ENCODE data around the gene JHY. TPM values are rescaled to one million over a fixed set of nuclear protein-coding genes. Genes with fewer than 3 reads are reported as not detected.

The JHY gene
- polyA plus RNA-seq, 1 donor, result 7.5 TPM

DNA sequence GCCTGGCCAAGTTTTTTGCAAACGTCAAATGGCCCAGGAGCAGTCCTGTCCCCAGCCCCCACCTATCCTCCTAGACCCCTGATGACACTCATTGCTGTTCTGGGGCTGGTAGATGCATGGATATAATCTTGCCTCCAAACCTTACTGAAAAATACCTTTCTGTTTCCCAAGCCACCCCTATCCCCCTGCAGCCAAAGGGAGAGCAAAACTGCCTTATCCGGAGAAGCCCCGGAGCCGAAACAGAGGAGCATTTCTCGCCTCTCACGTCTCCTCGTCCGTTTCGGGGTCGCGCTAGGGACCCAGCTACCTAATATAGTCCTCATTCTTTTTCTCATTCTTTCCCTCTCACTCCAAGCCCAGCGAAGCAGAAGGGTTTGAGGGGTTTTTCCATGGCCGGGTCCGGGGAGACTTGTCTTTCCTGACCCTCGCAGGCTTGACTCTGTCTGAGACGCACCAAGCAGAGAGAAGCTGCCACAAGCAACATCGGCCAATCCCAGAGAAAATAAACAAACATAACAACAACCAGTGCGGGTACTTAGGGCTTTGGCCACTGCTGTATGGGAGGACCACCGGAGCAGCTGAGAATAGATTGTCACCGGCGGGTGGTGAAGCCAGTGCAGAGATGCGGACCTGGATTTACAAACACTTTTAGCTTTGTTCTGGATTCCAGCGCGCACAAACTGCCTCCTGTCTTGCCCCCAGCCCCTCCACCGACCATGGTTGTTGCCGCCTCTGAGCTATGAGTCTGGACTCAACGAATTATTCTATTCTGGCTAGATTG lies 97.4 kb downstream of the JHY start:
- Histone ChIP-seq H3K4me3 (ENCODE audit: low read length) (no peak overlapping the region), H3K27ac (ENCODE audit: low read length) (no peak overlapping the region), H3K27me3 (ENCODE audit: control insufficient read depth, insufficient read depth, low read length) (peaks cover 100% of the 10 kb centered on the region), H3K36me3 (ENCODE audit: control insufficient read depth, insufficient read depth, low read length) (no peaks in the 10 kb centered on the region), H3K4me1 (ENCODE audit: control insufficient read depth, insufficient read depth, low read length) (peaks cover 6% of the 10 kb centered on the region), H3K9me3 (ENCODE audit: control insufficient read depth, low read depth, low read length) (peaks cover 7% of the 10 kb centered on the region)
- DNase-seq, result no peak
- 40% methylated on average over 1 of the region's 27 CpGs for WGBS (ENCODE audit: insufficient coverage, low lambda C conversion rate)

GRCh38 chr11:122981388-122982264 lies 99.1 kb downstream of the JHY start, which contains the start of gene BSX:
Gene BSX (minus strand): TSS chr11:122981834. CDS start chr11:122981671, 163 bp downstream.
- H3K36me3 ChIP-seq (ENCODE audit: control insufficient read depth, insufficient read depth, low read length), result no peaks in the 10 kb centered on the region
- no peak within 1 kb of the TSS for H3K27ac ChIP-seq (ENCODE audit: low read length)
- peaks cover 7% of the 10 kb centered on the region for H3K9me3 ChIP-seq (ENCODE audit: control insufficient read depth, low read depth, low read length)
- H3K4me1 ChIP-seq (ENCODE audit: control insufficient read depth, insufficient read depth, low read length), result peaks cover 6% of the 10 kb centered on the region
- WGBS (ENCODE audit: insufficient coverage, low lambda C conversion rate), result 0% methylated on average over 2 of the region's 35 CpGs
- peak; percentile 10 to 47 for DNase-seq
- H3K4me3 ChIP-seq (ENCODE audit: low read length), result no peak within 1 kb of the TSS
- peaks cover 97% of the 10 kb centered on the region for H3K27me3 ChIP-seq (ENCODE audit: control insufficient read depth, insufficient read depth, low read length)

GRCh38 chr11:122983438-122984185 lies 101.1 kb downstream of the JHY start:
- H3K4me3 ChIP-seq (ENCODE audit: low read length), result peak overlapping the region; percentile 52
- H3K27me3 ChIP-seq (ENCODE audit: control insufficient read depth, insufficient read depth, low read length), result peaks cover 84% of the 10 kb centered on the region
- H3K9me3 ChIP-seq (ENCODE audit: control insufficient read depth, low read depth, low read length), result peaks cover 7% of the 10 kb centered on the region
- no peak overlapping the region for H3K27ac ChIP-seq (ENCODE audit: low read length)
- peak in 1 of 2 donors; percentile 2 for DNase-seq
- peaks cover 6% of the 10 kb centered on the region for H3K4me1 ChIP-seq (ENCODE audit: control insufficient read depth, insufficient read depth, low read length)
- WGBS (ENCODE audit: insufficient coverage, low lambda C conversion rate), result 17% methylated on average over 2 of the region's 26 CpGs
- H3K36me3 ChIP-seq (ENCODE audit: control insufficient read depth, insufficient read depth, low read length), result no peaks in the 10 kb centered on the region

- DNase-seq, result peak in 1 of 2 donors; percentile 32
- Histone ChIP-seq H3K27ac (ENCODE audit: low read length) (no peak overlapping the region), H3K9me3 (ENCODE audit: control insufficient read depth, low read depth, low read length) (peaks cover 7% of the 10 kb centered on the region), H3K4me1 (ENCODE audit: control insufficient read depth, insufficient read depth, low read length) (peaks cover 6% of the 10 kb centered on the region), H3K4me3 (ENCODE audit: low read length) (peak overlapping the region; percentile 52), H3K36me3 (ENCODE audit: control insufficient read depth, insufficient read depth, low read length) (no peaks in the 10 kb centered on the region), H3K27me3 (ENCODE audit: control insufficient read depth, insufficient read depth, low read length) (peaks cover 77% of the 10 kb centered on the region)
- no CpG with 5 or more reads among the region's 59 CpGs for WGBS (ENCODE audit: insufficient coverage, low lambda C conversion rate)
Observed at GRCh38 chr11:122984186-122985011, 101.8 kb downstream of the JHY start.

- Histone ChIP-seq H3K27me3 (ENCODE audit: control insufficient read depth, insufficient read depth, low read length) (peaks cover 40% of the 10 kb centered on the region), H3K27ac (ENCODE audit: low read length) (no peak overlapping the region), H3K9me3 (ENCODE audit: control insufficient read depth, low read depth, low read length) (no peaks in the 10 kb centered on the region), H3K4me3 (ENCODE audit: low read length) (no peak overlapping the region), H3K4me1 (ENCODE audit: control insufficient read depth, insufficient read depth, low read length) (no peaks in the 10 kb centered on the region), H3K36me3 (ENCODE audit: control insufficient read depth, insufficient read depth, low read length) (no peaks in the 10 kb centered on the region)
- no peak for DNase-seq
- WGBS (ENCODE audit: insufficient coverage, low lambda C conversion rate), result no CpG with 5 or more reads among the region's 3 CpGs
Observed at GRCh38 chr11:122995526-122995925, 113.0 kb downstream of the JHY start.

- Histone ChIP-seq H3K9me3 (ENCODE audit: control insufficient read depth, low read depth, low read length) (no peaks in the 10 kb centered on the region), H3K4me1 (ENCODE audit: control insufficient read depth, insufficient read depth, low read length) (no peaks in the 10 kb centered on the region), H3K27me3 (ENCODE audit: control insufficient read depth, insufficient read depth, low read length) (peaks cover 42% of the 10 kb centered on the region), H3K27ac (ENCODE audit: low read length) (no peak overlapping the region), H3K36me3 (ENCODE audit: control insufficient read depth, insufficient read depth, low read length) (no peaks in the 10 kb centered on the region), H3K4me3 (ENCODE audit: low read length) (no peak overlapping the region)
- WGBS (ENCODE audit: insufficient coverage, low lambda C conversion rate), result 89% methylated on average over 3 of the region's 14 CpGs
- no peak for DNase-seq
Observed at GRCh38 chr11:122998727-122999366, 116.3 kb downstream of the JHY start.

DNA sequence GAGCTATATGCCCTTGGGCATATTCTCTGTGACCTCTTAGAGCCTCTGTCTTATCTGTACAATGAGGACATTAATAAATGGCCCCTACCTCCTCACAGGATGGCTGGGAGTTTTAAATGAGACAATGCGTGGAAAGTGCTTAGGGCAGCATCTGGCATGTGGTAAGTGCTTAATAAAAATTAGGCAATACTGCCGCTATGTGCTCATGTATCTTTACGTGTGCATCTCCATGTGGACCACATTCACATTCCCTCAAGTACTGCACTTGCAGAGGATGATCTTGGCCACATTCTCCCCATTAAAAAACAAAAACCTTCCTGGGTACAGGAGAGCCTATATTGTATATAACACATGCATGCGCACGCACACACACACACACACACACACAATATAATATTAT lies 118.2 kb downstream of the JHY start:
- WGBS (ENCODE audit: insufficient coverage, low lambda C conversion rate), result no CpG with 5 or more reads among the region's 5 CpGs
- no peak overlapping the region for H3K4me3 ChIP-seq (ENCODE audit: low read length)
- no peaks in the 10 kb centered on the region for H3K4me1 ChIP-seq (ENCODE audit: control insufficient read depth, insufficient read depth, low read length)
- H3K27me3 ChIP-seq (ENCODE audit: control insufficient read depth, insufficient read depth, low read length), result peaks cover 35% of the 10 kb centered on the region
- no peaks in the 10 kb centered on the region for H3K9me3 ChIP-seq (ENCODE audit: control insufficient read depth, low read depth, low read length)
- H3K27ac ChIP-seq (ENCODE audit: low read length), result no peak overlapping the region
- no peaks in the 10 kb centered on the region for H3K36me3 ChIP-seq (ENCODE audit: control insufficient read depth, insufficient read depth, low read length)
- no peak for DNase-seq

DNA sequence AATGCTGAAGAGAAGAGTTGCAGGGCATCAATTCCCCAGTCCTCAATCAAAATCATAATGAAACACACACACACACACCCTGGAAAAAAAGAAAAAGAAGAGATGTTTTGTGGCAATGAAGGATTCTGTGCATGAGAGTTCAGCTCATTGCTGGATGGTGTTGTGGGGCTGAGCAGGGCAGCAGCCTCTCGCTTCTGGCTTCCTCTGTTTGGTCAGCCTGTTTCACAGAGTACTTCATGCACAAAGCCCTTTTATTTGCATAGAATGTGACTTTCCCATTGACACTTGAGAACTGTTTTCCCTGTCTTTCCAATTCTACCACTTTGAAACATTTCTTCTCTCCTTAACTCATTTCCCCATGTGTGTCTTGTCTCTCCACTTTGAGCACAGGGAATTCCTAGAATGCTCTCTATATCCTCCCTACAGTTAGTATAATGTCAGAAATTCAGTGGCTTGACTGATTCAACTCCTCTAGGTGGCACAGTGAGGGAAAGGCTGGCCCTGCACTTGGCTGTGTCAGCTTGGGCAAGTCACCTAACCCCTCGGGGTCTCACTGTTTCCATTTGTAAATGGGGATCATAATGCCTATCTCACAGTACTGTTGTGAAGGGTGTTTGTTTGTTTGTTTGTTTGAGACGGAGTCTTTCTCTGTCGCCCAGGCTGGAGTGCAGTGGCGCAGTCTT lies 124.4 kb downstream of the JHY start:
- WGBS (ENCODE audit: insufficient coverage, low lambda C conversion rate), result 40% methylated on average over 1 of the region's 5 CpGs
- no peak overlapping the region for H3K4me3 ChIP-seq (ENCODE audit: low read length)
- no peak for DNase-seq
- H3K36me3 ChIP-seq (ENCODE audit: control insufficient read depth, insufficient read depth, low read length), result no peaks in the 10 kb centered on the region
- no peaks in the 10 kb centered on the region for H3K9me3 ChIP-seq (ENCODE audit: control insufficient read depth, low read depth, low read length)
- peaks cover 5% of the 10 kb centered on the region for H3K4me1 ChIP-seq (ENCODE audit: control insufficient read depth, insufficient read depth, low read length)
- H3K27me3 ChIP-seq (ENCODE audit: control insufficient read depth, insufficient read depth, low read length), result peaks cover 7% of the 10 kb centered on the region
- H3K27ac ChIP-seq (ENCODE audit: low read length), result no peak overlapping the region
